HG02970 (cell line): ENCODE measurements around the gene CACNA2D3.

Source experiments
- ATAC-seq: cut with Tn5 transposase; IDR thresholded peaks from one replicate; pipeline ENCODE4 v1.9.1; 2021; ENCODE audit warnings: mild to moderate bottlenecking, moderate library complexity, moderate number of reproducible peaks; ENCODE audit not compliant: unreplicated experiment, low FRiP score

CACNA2D3 gene

GRCh38 chr3:54641226-54642014, 519.1 kb downstream of the CACNA2D3 start:
- no peak for ATAC-seq

GRCh38 chr3:54642147-54642546, 519.8 kb downstream of the CACNA2D3 start:
- ATAC-seq = no peak

DNA sequence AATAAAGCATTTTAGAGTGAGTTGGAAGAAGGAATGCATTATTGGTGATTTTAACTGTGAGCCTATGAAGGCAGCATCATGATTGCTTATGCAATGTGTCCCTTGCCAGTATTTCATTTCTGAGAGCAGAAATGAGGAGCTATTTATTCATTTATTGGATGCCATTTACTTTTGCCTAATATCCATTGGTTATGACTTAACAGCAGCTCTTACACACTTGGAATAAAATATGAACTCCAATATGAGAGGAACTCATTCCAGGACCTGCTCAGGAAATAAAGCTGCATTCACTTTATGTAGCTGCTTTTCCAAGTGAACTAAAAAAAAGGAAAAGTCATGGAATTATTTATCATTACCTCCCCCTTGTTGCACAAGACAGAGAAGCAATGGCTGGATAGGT, 525.4 kb downstream of the CACNA2D3 start:
- ATAC-seq = no peak

GRCh38 chr3:54649551-54649950, 527.2 kb downstream of the CACNA2D3 start:
- no peak for ATAC-seq

- ATAC-seq = no peak
Measured at GRCh38 chr3:54653456-54654195, 531.3 kb downstream of the CACNA2D3 start.

DNA sequence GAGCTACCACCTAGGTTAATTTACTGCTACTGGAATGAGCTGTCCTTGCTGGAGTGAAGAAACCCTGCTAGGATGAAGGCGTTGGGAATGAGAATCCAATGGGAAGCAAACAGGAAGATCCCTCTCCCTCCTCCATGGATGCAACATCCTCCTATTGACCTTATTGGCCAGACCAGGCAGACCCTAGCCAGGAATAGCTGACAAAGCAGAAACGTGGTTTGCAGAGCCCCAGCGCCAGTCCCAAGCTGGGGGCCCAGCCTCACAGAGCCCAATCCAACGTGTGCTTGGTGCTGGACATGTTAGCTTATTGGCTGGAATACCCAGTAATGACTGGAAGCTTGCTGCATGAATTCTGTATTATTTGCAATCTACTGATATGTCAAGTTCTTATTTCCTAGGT, 532.4 kb downstream of the CACNA2D3 start:
- no peak for ATAC-seq

- ATAC-seq = no peak
Measured at GRCh38 chr3:54659347-54659746, 537.0 kb downstream of the CACNA2D3 start.

- ATAC-seq = no peak
Measured at GRCh38 chr3:54660714-54661132, 538.4 kb downstream of the CACNA2D3 start.

DNA sequence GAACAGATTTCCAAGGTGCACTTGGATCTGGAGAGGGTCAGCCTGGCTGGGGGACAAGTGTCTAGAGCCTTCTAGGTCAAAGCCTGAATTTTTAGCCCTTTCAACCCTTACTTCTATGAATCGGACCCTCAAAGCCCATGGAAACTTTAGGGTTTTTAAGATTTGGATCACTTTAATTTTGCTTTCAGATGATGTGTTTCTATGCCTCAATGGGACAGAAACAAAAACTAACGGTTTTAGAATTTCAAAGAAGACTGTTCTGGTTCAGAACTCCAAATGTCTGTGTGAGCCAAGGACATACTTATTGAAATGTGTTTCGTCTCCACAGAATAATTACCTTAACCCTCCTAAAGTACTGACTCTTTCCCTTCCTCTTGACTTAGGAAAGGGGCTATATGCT, 538.8 kb downstream of the CACNA2D3 start:
- no peak for ATAC-seq

DNA sequence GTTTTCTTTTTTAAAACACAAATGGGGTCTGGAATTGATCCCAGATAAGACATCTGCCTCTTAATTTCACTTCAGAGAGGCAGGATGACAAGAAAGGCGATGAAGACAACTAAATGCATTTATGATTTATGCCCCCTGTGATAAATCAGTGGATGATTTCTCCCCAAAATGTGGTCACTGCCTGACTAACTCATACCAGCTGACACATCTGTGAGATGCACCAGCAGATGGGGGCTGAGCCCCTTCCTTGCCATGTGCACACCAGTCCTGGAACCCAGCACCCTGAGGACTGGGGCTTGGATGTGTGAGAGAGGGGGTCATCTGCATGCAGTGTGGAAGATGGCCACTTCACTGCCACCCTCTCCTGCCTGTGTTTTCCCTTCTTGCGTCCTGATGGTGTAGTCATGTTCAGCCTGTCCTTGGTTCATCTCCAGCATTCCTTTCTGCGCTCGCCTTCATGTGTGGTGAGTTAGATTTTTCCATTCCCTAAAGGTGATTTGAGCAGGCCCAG, 541.2 kb downstream of the CACNA2D3 start:
- no peak for ATAC-seq

DNA sequence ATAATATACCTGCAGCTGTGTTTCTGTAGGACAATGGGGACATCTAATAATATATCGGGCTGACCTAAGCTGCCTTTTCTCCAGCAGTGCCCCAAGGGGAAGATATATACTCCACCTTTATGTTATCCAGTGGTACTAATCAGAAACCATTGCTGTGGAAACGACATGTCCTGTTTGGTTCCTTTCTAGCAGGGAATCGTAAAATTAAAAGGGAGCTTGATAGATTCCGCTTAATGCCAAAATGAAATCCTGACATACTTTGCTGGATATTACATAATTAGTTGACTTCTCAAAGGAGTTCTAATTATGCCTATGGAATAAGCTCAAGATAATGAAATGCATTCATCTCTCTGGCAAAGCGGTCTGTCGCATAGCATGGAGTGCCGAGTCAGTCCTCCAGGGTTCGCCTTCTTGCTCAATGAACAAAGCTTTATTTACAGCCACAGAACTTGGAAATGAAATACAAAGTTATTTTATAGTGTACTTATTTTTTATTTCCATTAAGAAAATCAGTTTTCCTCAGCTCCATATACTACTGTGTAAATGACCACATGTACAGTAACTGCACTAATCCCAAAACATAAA, 542.8 kb downstream of the CACNA2D3 start:
- no peak for ATAC-seq

DNA sequence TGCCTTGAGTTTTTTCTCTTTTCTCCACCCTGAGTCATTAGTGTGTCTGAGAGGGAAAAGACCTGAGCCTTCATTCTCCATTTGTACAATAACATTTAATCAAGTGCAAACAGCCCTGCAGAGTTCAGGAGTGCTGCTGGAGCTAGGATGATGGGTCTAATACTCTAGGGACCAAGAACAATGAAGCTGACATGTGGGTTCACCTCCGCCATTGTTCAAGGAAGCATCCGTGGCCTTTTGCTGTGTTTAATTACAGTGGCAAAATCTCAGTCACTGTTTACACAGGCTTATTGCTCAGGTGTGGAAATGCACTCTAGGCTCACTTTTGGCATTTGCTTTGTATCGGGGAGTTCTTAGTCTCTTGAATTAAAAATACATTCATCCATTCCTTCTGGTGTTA, 545.9 kb downstream of the CACNA2D3 start:
- no peak for ATAC-seq

DNA sequence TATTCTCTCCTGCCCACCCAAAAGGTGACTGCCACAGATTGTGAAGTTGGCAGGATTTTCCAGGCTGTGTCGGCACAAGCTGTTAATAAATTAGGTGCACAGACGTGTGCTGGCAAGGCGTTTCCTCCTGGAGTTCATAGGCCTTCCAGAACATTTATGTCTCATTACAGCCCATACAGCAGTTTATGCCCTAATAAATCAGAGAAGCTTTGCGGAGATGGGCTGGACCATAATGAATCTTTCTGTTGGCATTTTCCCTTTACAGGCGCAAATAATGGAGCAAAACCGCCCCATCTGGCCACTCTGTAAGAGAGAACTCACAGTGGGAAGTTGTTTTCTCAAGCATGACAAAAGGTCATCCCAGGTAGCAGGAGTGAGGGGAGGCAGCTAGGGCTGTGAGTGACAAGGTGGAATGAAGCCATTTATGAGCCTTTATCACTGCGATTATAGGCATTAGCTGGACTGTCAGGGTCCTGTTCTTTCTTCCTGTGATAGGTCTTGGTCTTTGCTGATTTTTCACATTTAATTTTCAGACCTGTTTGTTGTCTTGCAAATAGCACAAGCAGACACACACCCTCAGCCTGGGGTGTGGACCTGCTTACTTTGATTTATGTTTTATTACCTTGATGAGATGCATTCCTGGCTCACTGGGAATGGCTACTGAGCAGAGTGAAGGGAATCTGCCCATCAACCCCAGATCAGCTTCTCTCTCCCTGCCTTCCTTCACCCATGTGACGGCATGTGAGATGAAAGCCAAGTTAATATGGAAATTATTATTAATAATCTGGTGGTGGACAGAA, 548.0 kb downstream of the CACNA2D3 start:
- ATAC-seq = no peak

DNA sequence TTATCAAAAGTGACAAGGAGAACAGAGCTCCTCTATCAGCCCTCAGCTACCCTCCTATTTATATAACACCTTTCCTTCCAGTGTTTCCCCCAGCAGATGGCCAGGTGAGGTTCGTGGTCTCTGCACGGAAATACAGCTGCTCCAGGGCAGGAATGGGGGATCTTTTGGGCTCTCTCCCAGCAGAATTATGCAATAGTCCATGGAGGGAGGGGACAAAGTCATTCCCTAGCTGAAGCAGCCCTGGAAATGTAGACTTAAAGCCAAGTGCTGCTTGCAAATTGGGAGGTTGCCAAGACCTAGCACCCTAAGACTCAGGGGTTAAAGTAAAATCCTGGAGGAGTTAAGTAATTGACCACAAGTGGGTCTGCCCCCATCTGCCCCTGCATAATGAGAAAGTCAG, 549.2 kb downstream of the CACNA2D3 start:
- no peak for ATAC-seq

- no peak for ATAC-seq
Measured at GRCh38 chr3:54676087-54676486, 553.7 kb downstream of the CACNA2D3 start.

GRCh38 chr3:54681706-54682105, 559.4 kb downstream of the CACNA2D3 start:
- no peak for ATAC-seq

DNA sequence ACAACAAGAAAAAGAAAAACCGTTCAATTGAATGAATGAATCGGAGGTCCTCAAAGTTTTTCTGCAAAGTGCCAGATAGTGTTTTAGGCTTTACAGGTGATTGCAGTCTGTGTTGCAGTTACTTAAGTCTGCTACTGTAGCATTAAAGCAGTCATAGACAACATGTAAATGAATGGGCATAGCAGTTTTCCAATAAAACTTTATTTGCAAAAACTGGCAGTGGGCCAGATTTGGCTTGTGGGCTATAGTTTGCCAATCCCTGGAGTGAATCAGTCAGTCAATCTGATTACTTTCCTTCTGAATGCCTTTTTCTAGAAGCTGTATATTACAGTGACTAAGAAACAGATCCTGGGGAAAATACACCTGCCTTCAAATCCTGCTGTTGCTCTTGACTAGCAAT, 562.9 kb downstream of the CACNA2D3 start:
- no peak for ATAC-seq

DNA sequence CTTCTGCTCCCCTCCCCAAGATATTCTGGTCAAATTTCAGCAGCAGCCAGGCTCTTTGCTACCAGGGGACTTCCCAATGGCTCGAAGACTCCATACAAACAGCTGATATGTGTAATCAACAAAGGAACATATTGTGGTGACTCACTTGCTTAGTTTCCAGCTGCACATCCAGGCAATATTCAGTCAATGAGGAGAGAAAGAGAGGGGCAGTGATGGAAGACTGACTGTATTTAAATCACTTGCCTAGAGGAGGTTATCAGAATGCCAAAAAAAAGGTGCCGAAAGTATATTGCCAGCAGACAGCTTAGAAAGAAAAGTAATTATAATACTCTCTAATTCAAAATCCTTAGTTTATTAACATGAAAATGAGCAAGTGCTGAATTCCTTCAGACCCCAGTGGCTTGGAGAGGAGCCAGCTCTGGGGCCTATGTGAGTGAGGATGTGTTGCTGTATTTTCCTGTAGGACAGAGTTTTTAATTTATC, 569.0 kb downstream of the CACNA2D3 start:
- ATAC-seq = no peak

DNA sequence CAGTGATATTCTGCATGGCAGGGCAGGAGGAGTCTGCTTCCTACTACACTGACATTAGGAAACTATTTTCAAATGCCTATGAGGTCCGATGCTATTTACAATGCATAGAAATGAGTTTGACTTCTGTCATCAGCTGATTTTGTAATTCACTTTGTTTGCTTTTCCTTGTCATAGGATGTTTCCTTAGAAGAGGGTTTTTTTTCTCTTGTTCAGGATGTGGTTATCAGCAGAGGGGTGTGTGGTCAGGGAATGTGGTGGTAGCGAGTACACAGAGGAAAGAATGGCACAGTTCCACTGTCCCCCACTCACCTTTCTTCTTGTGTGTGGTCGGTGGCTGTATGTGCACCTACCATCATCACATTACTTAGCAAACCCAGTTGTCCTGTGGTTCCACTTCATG, 574.0 kb downstream of the CACNA2D3 start:
- ATAC-seq = no peak

DNA sequence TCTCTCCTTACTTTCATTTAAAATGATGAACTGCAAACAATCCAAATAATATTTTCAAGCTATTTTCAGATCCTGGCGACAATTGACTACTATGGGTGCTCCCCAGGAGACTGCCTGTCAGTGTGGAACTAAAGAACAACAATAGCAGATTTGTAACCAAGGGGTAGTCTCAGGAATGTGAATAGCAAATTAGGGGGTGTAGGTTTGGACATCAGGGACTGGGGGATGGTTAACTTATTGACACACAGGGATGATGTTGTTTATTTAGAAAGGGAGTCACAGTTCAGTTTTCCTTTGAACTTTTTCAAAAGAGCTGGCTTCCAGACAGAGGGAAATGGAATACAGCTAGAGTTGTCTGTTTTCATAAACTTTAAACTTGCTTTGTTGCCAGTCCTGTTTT, 575.7 kb downstream of the CACNA2D3 start:
- no peak for ATAC-seq
